HUES6 (cell line): ENCODE measurements around the gene MRPL32.

ENCODE experiments used
- H3K27ac ChIP-seq: 2 replicates; pipeline ENCODE4 v1.7.0; 2013; ENCODE audit warnings: low read depth, mild to moderate bottlenecking, low read length, inconsistent platforms
- H3K27me3 ChIP-seq: 2 replicates; pipeline ENCODE4 v1.6.1; 2013; ENCODE audit warnings: low read length; ENCODE audit not compliant: control insufficient read depth, insufficient read depth
- H3K36me3 ChIP-seq: 2 replicates; pipeline ENCODE4 v1.6.1; 2013; ENCODE audit warnings: low read length; ENCODE audit not compliant: control insufficient read depth, insufficient read depth
- H3K4me1 ChIP-seq: 2 replicates; pipeline ENCODE4 v1.6.1; 2013; ENCODE audit warnings: low read length; ENCODE audit not compliant: control insufficient read depth, insufficient read depth
- H3K4me3 ChIP-seq: 2 replicates; pipeline ENCODE4 v1.5.1; 2013; ENCODE audit warnings: low read depth, low read length
- H3K9ac ChIP-seq: one replicate; pipeline ENCODE4 v1.6.1; 2013; ENCODE audit warnings: mild to moderate bottlenecking, low read length
- H3K9me3 ChIP-seq: 2 replicates; pipeline ENCODE4 v1.6.1; 2013; ENCODE audit warnings: low read depth, low read length; ENCODE audit not compliant: control insufficient read depth, insufficient read depth

Gene MRPL32

DNA sequence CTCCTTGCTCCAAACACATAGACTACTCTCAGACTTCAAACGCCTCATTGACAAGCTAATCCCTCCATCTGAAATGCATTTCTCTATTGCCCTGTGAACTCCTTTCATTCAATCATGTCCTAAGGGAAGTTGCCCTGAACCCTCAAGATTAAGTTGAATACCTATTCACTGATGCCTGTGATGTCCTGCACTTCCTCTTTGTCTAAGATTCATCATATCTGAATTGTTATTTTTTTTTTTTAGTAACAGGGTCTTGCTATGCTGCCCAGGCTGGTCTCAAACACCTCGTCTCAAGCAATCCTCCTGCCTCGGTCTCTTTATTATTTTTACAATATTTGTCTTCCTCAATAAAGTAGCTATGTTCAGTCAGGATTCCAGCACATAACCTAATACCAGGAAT lies 3.4 kb upstream of the MRPL32 start:
- Histone ChIP-seq H3K9ac (no peak overlapping the region), H3K4me1 (peaks cover 4% of the 10 kb centered on the region; the same call in 1 of the 2 replicates), H3K4me3 (no peak overlapping the region), H3K27ac (no peak overlapping the region), H3K36me3 (peaks cover 41% of the 10 kb centered on the region), H3K9me3 (no peaks in the 10 kb centered on the region), H3K27me3 (no peaks in the 10 kb centered on the region)

- H3K27me3 ChIP-seq: no peaks in the 10 kb centered on the region
- no peaks in the 10 kb centered on the region for H3K9me3 ChIP-seq
- H3K4me1 ChIP-seq: peaks cover 4% of the 10 kb centered on the region; the same call in 1 of the 2 replicates
- H3K4me3 ChIP-seq: peak overlapping the region; percentile 99; the same call in 1 of the 2 replicates
- no peak overlapping the region for H3K9ac ChIP-seq
- H3K27ac ChIP-seq: no peak overlapping the region
- peaks cover 36% of the 10 kb centered on the region for H3K36me3 ChIP-seq
These were observed 2.7 kb upstream of the MRPL32 start for GRCh38 chr7:42929449-42929848.

DNA sequence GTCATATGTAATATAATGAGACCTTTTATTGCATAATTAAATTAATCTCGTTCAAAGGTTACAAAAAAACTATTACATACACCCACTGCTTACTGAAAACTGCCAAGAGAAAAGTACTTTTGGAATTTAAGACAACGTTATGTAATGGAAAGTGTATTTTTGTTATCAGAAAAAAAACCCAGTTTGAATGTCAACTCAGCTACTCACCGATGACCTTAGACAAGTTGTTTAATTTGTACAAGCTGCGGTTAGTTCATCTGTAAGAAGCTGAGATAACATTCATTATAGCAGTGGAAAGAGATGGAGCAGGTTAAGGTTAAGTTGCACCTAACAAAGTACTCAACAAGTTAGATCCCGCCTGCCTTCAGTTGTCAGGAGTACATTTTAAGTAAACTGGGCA lies 1.3 kb upstream of the MRPL32 start:
- H3K4me1 ChIP-seq: peaks cover 4% of the 10 kb centered on the region; the same call in 1 of the 2 replicates
- H3K36me3 ChIP-seq: peaks cover 33% of the 10 kb centered on the region
- no peaks in the 10 kb centered on the region for H3K27me3 ChIP-seq
- peak overlapping the region; percentile 97 for H3K9ac ChIP-seq
- peak overlapping the region; percentile 99 for H3K4me3 ChIP-seq
- 0 out of 2 replicates have a peak overlapping the region, but pooled peaks have one; percentile 92 for H3K27ac ChIP-seq
- no peaks in the 10 kb centered on the region for H3K9me3 ChIP-seq

- peak overlapping the region; percentile 97 for H3K9ac ChIP-seq
- peak overlapping the region; percentile 99 for H3K4me3 ChIP-seq
- H3K9me3 ChIP-seq: no peaks in the 10 kb centered on the region
- peaks cover 4% of the 10 kb centered on the region; the same call in 1 of the 2 replicates for H3K4me1 ChIP-seq
- H3K27ac ChIP-seq: peak overlapping the region; percentile 92
- H3K27me3 ChIP-seq: no peaks in the 10 kb centered on the region
- peaks cover 33% of the 10 kb centered on the region for H3K36me3 ChIP-seq
These were observed 736 bp upstream of the MRPL32 start for GRCh38 chr7:42931447-42931833.

GRCh38 chr7:42932811-42933591 lies 825 bp downstream of the MRPL32 start:
- Histone ChIP-seq H3K36me3 (peaks cover 35% of the 10 kb centered on the region), H3K27ac (peak overlapping the region; percentile 80), H3K4me1 (peaks cover 4% of the 10 kb centered on the region; the same call in 1 of the 2 replicates), H3K9me3 (no peaks in the 10 kb centered on the region), H3K4me3 (peak overlapping the region; percentile 99), H3K27me3 (no peaks in the 10 kb centered on the region), H3K9ac (peak overlapping the region; percentile 97)

DNA sequence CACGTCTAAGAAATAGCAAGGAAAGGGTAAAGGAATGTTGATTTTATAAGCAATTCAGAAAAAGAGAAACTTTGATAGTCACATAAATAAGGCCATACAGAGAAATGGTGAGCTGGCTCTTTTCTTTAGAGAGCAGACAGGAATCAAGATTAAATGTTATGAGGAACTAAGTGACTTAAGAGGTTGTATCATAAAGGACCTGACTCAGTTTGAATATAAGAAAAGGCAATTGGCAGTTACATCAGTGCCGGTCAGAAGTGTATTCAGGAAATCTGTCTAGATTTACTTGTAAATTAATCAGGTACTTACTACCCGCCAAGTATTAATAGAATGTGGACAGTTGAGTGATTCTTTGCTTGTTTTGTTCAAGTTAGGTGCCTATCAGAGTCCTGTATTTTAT lies 2.1 kb downstream of the MRPL32 start:
- Histone ChIP-seq H3K36me3 (peaks cover 46% of the 10 kb centered on the region), H3K4me1 (peaks cover 3% of the 10 kb centered on the region; the same call in 1 of the 2 replicates), H3K4me3 (no peak overlapping the region), H3K27ac (no peak overlapping the region), H3K9ac (no peak overlapping the region), H3K27me3 (no peaks in the 10 kb centered on the region), H3K9me3 (no peaks in the 10 kb centered on the region)

- Histone ChIP-seq H3K36me3 (peaks cover 57% of the 10 kb centered on the region), H3K4me3 (no peak overlapping the region), H3K9ac (no peak overlapping the region), H3K27ac (no peak overlapping the region), H3K4me1 (no peaks in the 10 kb centered on the region), H3K27me3 (no peaks in the 10 kb centered on the region), H3K9me3 (no peaks in the 10 kb centered on the region)
These were observed 3.7 kb downstream of the MRPL32 start for GRCh38 chr7:42935861-42936260.

GRCh38 chr7:42939457-42940240 lies 7.5 kb downstream of the MRPL32 start:
- H3K36me3 ChIP-seq: peaks cover 54% of the 10 kb centered on the region
- no peaks in the 10 kb centered on the region for H3K27me3 ChIP-seq
- H3K4me1 ChIP-seq: peaks cover 6% of the 10 kb centered on the region; the same call in 1 of the 2 replicates
- no peak overlapping the region for H3K9ac ChIP-seq
- H3K9me3 ChIP-seq: no peaks in the 10 kb centered on the region
- no peak overlapping the region for H3K4me3 ChIP-seq
- H3K27ac ChIP-seq: no peak overlapping the region

DNA sequence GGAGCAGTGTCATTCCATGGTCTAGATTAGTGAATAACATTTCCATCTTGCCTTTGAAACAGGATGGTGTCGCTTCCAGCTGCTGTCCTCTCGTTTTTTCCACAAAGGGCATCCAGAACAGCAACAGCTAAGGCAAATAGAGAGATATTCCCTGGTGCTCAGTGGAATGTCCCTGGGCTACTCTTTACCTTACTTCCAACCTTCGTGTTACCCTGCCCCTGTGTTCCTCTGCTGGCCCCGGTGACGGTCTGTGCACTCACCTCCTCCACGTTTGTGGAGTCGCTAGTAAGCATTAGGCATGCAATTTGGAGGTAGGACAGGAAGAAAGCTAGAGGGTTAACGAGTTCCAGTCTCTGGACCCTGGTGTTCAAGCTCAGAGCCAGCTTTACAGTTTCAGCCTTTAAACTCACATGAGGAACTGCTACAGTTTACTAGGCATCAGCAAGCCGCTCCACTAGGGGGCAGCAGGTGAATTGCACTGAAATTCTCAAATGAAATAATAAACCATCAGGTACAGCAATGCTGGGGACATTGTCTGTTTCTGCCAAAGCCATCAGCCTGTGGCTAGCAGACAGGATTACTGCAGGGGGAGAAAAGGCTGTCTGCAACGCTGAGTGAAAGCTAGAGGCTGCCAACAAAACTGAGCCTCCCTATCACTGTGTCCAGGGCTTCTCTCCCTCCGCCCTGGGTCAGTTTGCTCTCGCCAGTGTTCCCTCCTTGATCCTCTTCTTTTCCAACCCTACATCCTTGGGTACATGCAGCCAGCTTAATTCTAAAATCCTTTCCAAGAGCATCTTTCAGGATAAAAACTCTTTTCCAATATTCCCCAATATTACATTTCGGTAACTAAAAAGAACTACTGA lies 9.0 kb downstream of the MRPL32 start:
- no peak overlapping the region for H3K4me3 ChIP-seq
- no peaks in the 10 kb centered on the region for H3K9me3 ChIP-seq
- H3K4me1 ChIP-seq: peaks cover 15% of the 10 kb centered on the region; the same call in 1 of the 2 replicates
- no peak overlapping the region for H3K9ac ChIP-seq
- H3K36me3 ChIP-seq: peaks cover 40% of the 10 kb centered on the region
- no peak overlapping the region for H3K27ac ChIP-seq
- H3K27me3 ChIP-seq: no peaks in the 10 kb centered on the region

GRCh38 chr7:42945821-42946626 lies 13.8 kb downstream of the MRPL32 start:
- H3K4me1 ChIP-seq: peaks cover 14% of the 10 kb centered on the region; the same call in 1 of the 2 replicates
- H3K27ac ChIP-seq: no peak overlapping the region
- H3K9ac ChIP-seq: no peak overlapping the region
- 0 out of 2 replicates have a peak, but pooled peaks cover 6% of the 10 kb centered on the region for H3K9me3 ChIP-seq
- H3K27me3 ChIP-seq: no peaks in the 10 kb centered on the region
- no peak overlapping the region for H3K4me3 ChIP-seq
- H3K36me3 ChIP-seq: no peaks in the 10 kb centered on the region
